Stimulated activated naive B cell treated with anti-CD40 and anti-IgM and Interleukin-4, amounts not matched to agents 10 μg/mL and 1 μg/mL and 100 μg/mL, for 72 hours (primary cell): ENCODE measurements around the gene NOL9.
"Not testable (repeated sequence)": the region's sequence is repeated elsewhere in the genome, so short reads cannot be mapped to it uniquely, and the experiment has no call there.

Source experiments
- ATAC-seq, 2 donors: fragments of 150-1000 bp; cut with Tn5 transposase; replicated peaks; 2 replicates each; pipeline ENCODE4 v1.10.0; 2021; ENCODE audit warnings: moderate library complexity in 1 of 2
- DNase-seq: peaks from one replicate; pipeline ENCODE4 v3.0.0; 2021
- H3K27ac Mint-ChIP-seq: one replicate; pipeline ENCODE4 v1.8.0; 2022; ENCODE audit warnings: mild to moderate bottlenecking, mixed read lengths
- H3K27me3 Mint-ChIP-seq, 2 donors: one replicate each; pipeline ENCODE4 v1.8.0; 2022; ENCODE audit warnings: mixed read lengths in 2 of 2
- H3K36me3 Mint-ChIP-seq, 2 donors: one replicate each; pipeline ENCODE4 v1.8.0; 2022; ENCODE audit warnings: mixed read lengths in 2 of 2, mild to moderate bottlenecking in 1 of 2
- H3K4me1 Mint-ChIP-seq, 2 donors: one replicate each; pipeline ENCODE4 v1.8.0; 2022; ENCODE audit warnings: mixed read lengths in 2 of 2, mild to moderate bottlenecking in 1 of 2
- H3K4me3 Mint-ChIP-seq, 2 donors: one replicate each; pipeline ENCODE4 v1.8.0; 2022; ENCODE audit warnings: mild to moderate bottlenecking in 2 of 2, mixed read lengths in 2 of 2, moderate library complexity in 1 of 2
- H3K9me3 Mint-ChIP-seq, 2 donors: one replicate each; pipeline ENCODE4 v1.8.0; 2022; ENCODE audit warnings: mixed read lengths in 2 of 2, mild to moderate bottlenecking in 1 of 2

The NOL9 gene

DNA sequence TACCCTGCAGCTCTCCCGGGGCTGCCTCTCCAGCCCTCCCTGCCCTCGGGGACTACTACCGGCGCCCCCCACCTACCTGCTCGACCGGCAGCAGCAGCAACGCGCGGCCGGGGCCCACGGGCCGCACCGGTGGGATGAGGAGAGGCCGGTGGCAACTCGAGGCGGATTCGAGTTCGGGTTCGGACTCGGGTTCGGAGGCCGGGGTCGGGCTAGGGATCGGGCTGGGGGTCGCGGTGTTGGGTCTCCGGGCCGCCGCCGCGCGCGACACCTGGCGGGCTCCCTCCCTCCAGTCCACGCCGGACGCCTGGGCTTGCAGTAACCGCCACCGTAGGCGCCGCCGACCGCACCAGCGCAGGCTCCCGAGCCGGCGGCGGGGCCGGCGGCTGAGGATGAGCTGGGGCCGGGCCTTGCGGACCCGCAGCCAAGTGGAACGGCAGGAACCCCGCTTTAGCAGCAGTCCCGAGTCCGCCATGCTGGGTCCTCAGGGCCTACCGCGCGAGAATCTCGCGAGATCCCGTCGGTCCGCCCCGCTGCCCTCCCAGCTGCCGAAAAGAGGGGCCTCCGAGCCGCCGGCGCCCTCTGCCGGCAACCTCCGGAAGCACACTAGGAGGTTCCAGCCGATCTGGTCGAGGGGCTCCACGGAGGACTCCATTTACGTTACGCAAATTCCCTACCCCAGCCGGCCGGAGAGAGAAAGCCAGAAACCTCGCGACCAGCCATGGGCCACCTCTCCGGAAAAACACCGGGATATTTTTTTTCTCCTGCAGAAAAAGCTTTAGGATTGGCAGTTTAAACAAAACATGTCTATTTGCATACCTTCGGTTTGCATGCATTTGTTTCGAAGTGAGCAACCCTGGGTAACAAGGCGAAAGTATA lies at the start of gene NOL9:
TSS of gene NOL9 (minus strand) at position 483 of the 876 bp plus-strand sequence. CDS start at position 472, 11 bp downstream.
- Mint-ChIP-seq H3K27me3 (no peaks in the 10 kb centered on the region), H3K36me3 (peaks cover 4 to 6% of the 10 kb centered on the region in 2 donors), H3K27ac (peak within 1 kb of the TSS; percentile 88), H3K4me1 (peaks cover 9 to 27% of the 10 kb centered on the region in 2 donors), H3K9me3 (no peaks in the 10 kb centered on the region), H3K4me3 (peak within 1 kb of the TSS; percentile 80 to 84)
- ATAC-seq (peak; percentile 99), DNase-seq (peak; percentile 95)

DNA sequence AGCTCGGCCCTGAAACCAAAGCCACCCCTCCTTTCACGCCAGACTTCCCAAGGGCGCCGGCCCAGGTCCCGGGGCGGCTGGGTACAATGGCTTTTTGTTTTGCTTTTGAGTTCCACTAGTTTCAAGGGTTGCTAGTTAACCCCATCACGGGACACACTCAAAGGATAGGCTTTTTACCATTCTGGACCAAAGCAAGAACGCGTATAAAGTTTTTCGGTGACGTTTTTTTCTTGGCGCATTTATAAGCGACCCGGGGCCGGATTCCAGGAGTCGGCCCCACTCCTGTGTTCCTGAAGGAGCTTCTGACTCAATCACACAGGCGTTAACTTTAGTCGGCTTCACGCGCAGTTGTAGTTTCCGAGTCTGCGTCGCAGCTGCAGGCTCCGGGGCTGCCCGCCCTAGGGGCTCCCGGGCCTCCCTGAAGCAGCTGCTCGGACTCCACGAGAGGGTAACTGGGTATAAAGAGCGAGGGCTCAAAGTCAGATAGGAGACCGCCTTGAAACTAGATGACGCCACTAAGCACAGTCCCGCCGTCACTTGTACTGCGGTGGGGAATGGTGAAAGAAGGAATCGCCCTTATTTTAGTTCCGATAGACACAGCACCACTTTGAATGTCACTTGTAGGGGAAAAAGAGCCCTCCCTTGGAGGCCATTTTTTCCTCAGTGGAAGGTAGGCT lies 49.1 kb upstream of the NOL9 start:
- Mint-ChIP-seq H3K27ac (peak overlapping the region; percentile 96), H3K36me3 (peaks cover 2 to 17% of the 10 kb centered on the region in 2 donors), H3K27me3 (no peaks in the 10 kb centered on the region), H3K9me3 (no peaks in the 10 kb centered on the region), H3K4me3 (peak overlapping the region; percentile 82 to 87), H3K4me1 (peaks cover 21 to 42% of the 10 kb centered on the region in 2 donors)
- ATAC-seq (peak; percentile 45 to 47), DNase-seq (peak; percentile 59)

DNA sequence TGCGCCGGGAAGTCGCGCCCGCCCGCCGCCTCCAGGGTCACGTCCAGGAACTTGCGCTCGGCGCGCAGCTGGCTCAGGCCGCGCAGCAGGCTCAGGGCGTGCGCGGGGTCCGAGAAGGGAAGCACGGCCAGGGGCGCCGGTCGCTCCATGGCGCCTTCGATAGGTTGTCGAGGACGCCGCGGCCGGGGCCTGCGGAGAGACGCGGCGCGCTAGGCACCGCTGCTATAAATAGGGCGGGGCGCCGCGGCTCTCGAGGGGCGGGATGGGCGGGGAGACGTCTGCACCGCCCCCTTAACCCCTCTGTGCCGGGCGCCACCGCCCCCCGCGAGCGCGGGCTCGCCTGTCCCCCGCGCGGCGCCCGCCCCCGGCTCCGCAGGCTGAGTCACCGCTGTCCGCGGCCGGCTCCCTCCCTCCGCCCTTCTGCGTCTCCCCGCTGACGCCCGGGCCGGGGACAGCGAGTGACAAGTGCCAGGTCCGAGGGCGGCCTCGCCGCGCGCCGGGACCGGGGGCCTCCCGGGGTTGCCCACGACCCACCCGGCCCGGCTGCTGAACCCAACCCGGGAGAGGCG lies 48.4 kb upstream of the NOL9 start, which contains the start of gene KLHL21:
TSS of gene KLHL21 (minus strand) at position 201 of the 569 bp plus-strand sequence. CDS start at position 149, 52 bp downstream.
- Mint-ChIP-seq H3K27me3 (no peaks in the 10 kb centered on the region), H3K9me3 (no peaks in the 10 kb centered on the region), H3K36me3 (peaks cover 2 to 20% of the 10 kb centered on the region in 2 donors), H3K4me3 (peak within 1 kb of the TSS; percentile 91 to 93), H3K27ac (peak within 1 kb of the TSS; percentile 96), H3K4me1 (peaks cover 24 to 43% of the 10 kb centered on the region in 2 donors)
- peak; percentile 67 to 77 for ATAC-seq
- peak; percentile 86 for DNase-seq

DNA sequence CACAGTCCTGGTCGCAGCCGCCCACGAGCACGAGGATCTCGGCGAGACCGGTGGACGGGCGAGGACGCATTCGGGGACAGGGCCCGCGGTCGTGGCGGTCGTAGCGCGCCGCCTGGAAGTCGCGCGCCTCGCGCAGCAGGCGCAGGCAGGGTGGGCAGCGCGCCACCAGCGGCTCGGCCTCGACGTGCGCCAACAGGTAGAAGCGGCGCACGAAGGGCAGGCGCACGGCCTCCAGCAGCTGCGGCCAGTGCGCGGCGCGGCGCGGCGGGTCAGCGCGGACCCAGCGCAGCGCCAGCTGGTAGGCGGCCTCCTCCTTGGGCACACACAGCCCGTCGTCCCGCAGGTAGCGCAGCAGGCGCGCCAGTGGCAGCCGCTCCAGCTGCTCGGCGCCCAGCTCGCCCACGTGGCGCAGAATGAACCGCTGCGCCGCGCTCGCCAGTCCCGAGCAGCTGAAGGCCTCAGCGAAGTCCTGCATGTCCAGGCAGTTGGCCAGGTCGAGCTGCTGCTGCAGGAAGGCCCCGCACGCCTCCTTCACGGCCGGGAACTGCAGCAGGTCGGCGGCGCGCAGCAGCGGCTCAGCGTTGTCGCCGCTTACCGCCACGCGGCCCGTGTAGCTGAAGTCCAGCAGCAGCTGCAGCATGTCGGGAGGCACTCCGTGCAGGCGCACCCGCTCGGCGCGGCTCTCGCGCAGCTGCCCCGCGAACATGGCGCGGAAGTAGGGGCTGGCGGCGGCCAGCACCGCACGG lies 47.8 kb upstream of the NOL9 start:
- DNase-seq: no peak
- peak; percentile 47 to 54 for ATAC-seq
- Mint-ChIP-seq H3K4me1 (peaks cover 26 to 50% of the 10 kb centered on the region in 2 donors), H3K27ac (peak overlapping the region; percentile 92), H3K9me3 (no peaks in the 10 kb centered on the region), H3K36me3 (peaks cover 4 to 24% of the 10 kb centered on the region in 2 donors), H3K4me3 (peak overlapping the region; percentile 91 to 93), H3K27me3 (no peaks in the 10 kb centered on the region)

DNA sequence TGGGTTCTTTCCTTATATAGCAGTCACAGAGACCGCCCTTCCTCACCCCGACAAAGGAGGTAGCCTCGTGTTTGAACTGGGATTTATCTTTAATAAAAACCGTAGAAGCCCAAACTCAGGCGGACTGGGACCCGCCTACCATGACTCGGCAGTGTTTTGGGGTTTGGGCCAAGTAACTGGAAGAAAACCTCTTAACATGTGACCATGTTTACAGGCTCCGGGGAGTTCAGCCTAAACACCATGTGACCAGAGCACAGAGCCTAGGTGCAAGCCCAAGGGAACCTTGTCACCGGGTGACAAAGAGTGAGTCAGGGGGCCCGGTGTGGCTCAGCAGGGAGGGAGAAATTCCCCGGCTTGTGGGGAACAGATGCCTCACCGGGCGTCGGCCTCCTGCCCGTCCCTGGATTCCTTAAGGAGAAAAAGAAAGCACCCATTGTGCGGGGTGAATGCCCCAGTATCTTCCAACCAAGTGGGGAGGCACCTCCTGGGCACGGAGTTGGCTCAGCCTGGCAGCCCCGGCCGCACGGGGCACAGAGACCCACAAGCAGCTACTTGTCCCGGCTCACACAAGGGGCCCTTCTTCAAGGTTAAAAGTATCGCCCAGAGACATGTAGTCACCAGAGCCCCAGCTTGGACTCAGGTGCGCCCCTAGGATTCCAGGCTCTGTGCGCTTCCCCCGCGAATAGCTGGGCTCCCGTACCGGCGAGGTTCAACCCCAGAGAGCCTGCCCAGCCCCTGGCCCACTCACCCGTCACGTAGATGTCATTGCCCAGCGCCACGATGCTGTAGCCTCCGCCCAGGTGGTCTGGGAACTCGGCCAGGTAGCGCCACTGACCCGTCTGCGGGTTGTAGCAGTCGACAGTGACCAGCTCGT lies 47.0 kb upstream of the NOL9 start:
- peak; percentile 50 to 62 for ATAC-seq
- peaks cover 5 to 27% of the 10 kb centered on the region in 2 donors for H3K36me3 Mint-ChIP-seq
- peak; percentile 61 for DNase-seq

DNA sequence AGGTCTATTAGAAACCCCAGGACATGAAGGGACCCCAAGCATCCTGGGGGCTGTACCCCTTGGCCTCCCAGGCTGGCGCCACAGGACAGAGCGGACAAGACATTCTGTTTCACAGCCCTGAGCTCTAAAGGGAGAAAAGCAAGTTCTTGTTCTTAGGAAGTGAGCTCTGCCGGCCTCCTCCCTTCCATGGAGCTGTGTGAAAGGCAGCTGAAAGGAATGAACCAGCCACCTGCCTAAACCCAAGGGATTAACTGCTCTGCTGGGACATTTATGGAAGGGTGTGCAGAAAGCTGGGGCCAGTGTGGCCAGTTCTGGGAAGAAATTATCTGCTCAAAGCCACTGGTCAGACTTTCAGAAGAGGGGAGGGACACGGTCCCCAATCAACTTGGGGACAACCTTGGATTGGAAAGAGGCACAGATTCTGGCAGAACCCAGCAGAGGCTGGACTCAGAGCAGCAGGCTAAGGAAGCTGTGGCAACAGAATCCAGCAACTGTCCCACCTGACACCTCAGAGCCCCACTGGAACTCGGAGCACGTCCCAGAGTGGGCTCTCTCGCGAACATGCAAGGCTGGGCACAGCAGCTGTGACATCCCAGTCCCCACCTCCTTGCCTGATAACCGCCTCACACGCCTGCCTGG lies 46.2 kb upstream of the NOL9 start:
- H3K4me3 Mint-ChIP-seq: peak overlapping the region; percentile 91 to 93
- peaks cover 10 to 34% of the 10 kb centered on the region in 2 donors for H3K36me3 Mint-ChIP-seq
- H3K27me3 Mint-ChIP-seq: no peaks in the 10 kb centered on the region
- peak overlapping the region; percentile 92 for H3K27ac Mint-ChIP-seq
- DNase-seq (no peak), ATAC-seq (peak in 1 of 2 donors; percentile 0)
- peaks cover 26 to 66% of the 10 kb centered on the region in 2 donors for H3K4me1 Mint-ChIP-seq
- H3K9me3 Mint-ChIP-seq: no peaks in the 10 kb centered on the region

More for the DNA sequence above, 47.0 kb upstream of the NOL9 start:
- Mint-ChIP-seq H3K27me3 (no peaks in the 10 kb centered on the region), H3K4me3 (peak overlapping the region; percentile 91 to 93), H3K4me1 (peaks cover 26 to 58% of the 10 kb centered on the region in 2 donors), H3K9me3 (no peaks in the 10 kb centered on the region), H3K27ac (peak overlapping the region; percentile 92)

DNA sequence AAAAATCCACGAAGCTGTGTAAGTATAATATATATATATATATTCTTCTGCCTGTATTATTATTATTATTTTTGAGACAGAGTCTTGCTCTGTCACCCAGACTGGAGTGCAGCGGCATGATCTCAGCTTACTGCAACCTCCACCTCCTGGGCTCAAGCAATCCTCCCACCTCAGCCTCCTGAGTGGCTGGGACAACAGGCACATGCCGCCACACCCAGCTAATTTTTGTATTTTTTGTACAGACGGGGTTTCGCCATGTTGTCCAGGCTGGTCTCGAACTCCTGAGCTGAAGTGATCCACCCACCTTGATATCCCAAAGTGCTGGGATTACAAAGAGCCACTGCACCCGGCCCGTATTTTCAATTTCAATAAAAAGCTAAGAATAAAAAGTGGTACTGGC lies 45.7 kb upstream of the NOL9 start:
- ATAC-seq, H3K9me3 Mint-ChIP-seq, H3K27me3 Mint-ChIP-seq, DNase-seq: not testable (repeated sequence)
- Mint-ChIP-seq H3K36me3 (peaks cover 13 to 40% of the 10 kb centered on the region in 2 donors), H3K4me3 (peak overlapping the region; percentile 91 to 93), H3K4me1 (peaks cover 29 to 69% of the 10 kb centered on the region in 2 donors), H3K27ac (peak overlapping the region; percentile 9)

DNA sequence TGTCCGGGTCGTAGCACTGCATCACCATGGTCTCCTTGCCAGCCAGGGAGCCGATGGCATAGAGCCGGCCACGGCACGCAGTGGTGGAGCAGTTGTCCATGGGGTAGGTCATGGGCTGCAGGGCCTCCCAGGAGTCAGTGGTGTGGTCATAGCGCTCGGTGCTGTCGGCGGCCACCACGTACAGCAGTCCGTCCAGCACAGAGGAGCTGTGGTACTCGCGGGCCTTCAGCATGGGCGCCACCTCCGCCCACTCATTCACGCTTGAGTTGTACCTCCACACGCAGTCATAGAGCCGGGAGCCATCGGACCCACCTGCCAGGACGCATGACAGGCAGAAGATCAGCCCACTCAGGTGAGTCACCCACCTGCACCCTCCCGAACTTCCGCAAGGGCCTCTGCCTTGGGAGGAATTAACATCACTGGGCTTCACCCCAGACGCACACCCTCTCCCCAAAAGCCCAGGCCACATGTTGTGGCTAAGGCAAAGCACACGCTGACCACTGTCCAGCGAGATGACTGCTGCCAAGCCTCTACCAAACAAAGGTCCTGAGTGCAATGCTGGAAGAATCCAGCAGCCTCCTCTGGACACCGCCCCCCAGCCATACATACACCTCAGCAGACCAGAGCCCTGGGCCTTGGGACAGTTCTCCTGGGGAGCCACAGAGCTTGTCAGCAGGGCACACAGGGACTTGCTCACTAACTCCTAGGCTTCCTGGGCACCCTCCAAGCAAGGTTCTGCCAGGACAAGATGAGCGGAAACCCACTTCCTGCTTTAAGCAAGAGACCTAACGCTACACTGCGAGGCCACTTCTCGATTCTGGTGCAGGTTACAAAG lies 45.0 kb upstream of the NOL9 start:
- H3K27ac Mint-ChIP-seq: peak overlapping the region; percentile 31
- H3K9me3 Mint-ChIP-seq: no peaks in the 10 kb centered on the region
- no peak for DNase-seq
- H3K27me3 Mint-ChIP-seq: no peaks in the 10 kb centered on the region
- H3K36me3 Mint-ChIP-seq: peaks cover 13 to 42% of the 10 kb centered on the region in 2 donors
- H3K4me1 Mint-ChIP-seq: peaks cover 30 to 69% of the 10 kb centered on the region in 2 donors
- peak overlapping the region; percentile 69 to 91 for H3K4me3 Mint-ChIP-seq
- ATAC-seq: no peak

DNA sequence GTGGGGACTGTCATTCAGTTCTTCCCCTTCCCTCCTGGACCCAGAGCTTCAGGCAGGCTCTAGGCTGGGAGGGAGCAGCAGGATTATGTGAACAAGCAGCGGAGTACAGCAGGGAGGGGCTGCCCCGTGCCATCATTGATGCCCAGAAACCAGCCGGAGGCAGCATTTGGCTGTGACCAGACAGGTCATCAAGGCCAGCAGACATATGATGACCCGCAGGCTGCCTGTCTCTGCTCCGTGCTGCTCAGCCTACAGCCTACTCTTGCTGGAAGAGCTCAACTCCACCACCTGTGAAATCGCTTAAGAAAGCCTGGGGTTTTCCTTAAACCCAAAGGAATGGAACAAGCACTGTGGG lies 43.4 kb upstream of the NOL9 start:
- DNase-seq (no peak), ATAC-seq (no peak)
- Mint-ChIP-seq H3K4me1 (peaks cover 25 to 59% of the 10 kb centered on the region in 2 donors), H3K27ac (no peak overlapping the region), H3K36me3 (peaks cover 22 to 56% of the 10 kb centered on the region in 2 donors), H3K27me3 (no peaks in the 10 kb centered on the region), H3K9me3 (no peaks in the 10 kb centered on the region), H3K4me3 (no peak overlapping the region)

DNA sequence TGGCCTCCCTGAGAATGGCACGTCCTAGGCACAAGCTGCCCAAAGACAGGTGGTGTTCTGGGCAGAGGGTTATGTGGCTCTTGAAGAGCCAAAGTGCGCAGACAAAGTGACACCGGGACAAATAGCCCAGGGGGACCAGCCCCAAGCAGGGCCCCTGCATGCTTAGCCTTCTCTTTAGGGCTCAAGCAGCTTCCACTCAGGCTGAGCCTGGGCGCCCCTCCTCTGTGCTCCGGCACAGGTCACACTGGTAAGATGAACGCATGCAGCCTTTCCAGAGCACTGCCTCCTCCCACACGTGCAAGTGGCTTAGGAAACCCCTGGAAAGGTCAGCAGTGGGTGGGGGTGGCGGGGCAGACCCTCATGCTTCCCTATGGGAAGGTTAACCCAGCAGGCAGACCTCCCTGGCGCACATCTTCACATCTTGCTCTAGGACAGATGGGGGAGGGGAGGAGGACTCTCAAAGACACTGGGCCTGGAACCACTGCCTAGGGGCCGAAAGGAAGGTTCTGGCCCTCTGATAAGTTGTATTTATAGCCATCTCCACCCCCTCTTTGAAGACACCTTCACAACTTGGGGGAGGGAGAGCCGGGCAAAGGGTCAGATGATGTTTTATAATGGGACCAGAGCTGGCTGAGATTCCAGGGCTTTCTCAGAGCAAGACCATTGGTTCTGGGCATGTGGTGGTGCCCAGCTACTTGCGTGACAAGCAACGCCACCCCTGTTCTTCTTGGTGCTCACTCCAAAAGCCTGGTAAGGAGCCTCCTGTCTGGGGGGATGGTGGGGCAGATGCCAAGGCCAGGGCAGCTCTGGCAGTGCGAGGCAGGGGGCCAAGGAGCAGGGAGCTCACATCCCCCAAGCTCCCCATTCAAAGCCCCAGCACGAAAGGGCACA lies 42.8 kb upstream of the NOL9 start:
- Mint-ChIP-seq H3K27me3 (no peaks in the 10 kb centered on the region), H3K36me3 (peaks cover 22 to 61% of the 10 kb centered on the region in 2 donors), H3K9me3 (no peaks in the 10 kb centered on the region), H3K4me1 (peaks cover 25 to 59% of the 10 kb centered on the region in 2 donors), H3K4me3 (peak overlapping the region in 1 of 2 donors; percentile 36), H3K27ac (no peak overlapping the region)
- DNase-seq (no peak), ATAC-seq (no peak)

DNA sequence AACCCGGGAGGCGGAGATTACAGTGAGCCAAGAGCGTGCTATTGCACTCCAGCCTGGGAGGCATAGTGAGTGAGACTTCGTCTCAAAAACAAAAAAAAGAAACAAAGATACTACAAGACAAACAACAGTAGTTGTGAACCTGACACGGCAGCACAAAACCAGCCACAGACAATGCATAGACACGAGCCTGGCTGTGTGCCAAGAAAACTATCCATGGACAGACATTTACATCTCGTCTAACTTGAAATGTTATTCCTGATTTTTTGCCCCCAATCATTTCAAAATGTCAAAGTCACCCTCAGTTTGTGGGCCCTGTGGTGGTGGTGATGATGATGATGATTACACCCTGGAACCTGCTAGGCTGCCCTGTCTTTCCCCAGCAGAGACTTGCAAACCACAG lies 42.0 kb upstream of the NOL9 start:
- Mint-ChIP-seq H3K4me3 (no peak overlapping the region), H3K4me1 (peaks cover 30 to 64% of the 10 kb centered on the region in 2 donors)

More for the DNA sequence above, 42.0 kb upstream of the NOL9 start:
- peaks cover 22 to 61% of the 10 kb centered on the region in 2 donors for H3K36me3 Mint-ChIP-seq
- H3K9me3 Mint-ChIP-seq: no peaks in the 10 kb centered on the region
- H3K27ac Mint-ChIP-seq: peak overlapping the region; percentile 9
- ATAC-seq (no peak), DNase-seq (no peak)
- H3K27me3 Mint-ChIP-seq: no peaks in the 10 kb centered on the region
